Measurements from ENCODE around the gene PRKAR2B. TPM values are rescaled to one million over a fixed set of nuclear protein-coding genes. Genes with fewer than 3 reads are reported as not detected.

Gene PRKAR2B
- polyA plus RNA-seq, 1 donor from 2014 or later, result 297 TPM

DNA sequence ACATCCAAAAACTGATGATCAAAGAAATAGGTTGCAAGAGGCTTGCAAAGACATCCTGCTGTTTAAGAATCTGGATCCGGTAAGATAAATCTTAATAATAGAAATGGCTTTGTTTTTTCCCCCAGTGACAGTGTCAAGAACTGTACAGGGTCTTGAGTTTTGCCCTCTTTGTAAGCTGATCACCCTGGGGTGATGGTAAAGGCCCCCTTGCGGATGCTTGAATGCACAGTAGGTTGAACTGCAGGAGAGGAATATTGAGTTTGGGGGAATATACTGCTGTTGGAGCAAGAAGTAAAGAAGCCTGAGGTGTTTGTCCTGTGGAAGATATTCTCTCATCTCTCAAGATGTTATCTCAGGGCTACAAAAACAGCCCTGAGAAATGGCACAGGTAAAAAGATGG is 83.7 kb downstream of the PRKAR2B start:
- Histone ChIP-seq H3K9ac (ENCODE audit: low read length) (no peak overlapping the region), H3K27ac (ENCODE audit: low read length) (no peak overlapping the region), H3K27me3 (ENCODE audit: insufficient read depth, low read depth, low read length) (no peaks in the 10 kb centered on the region), H3F3A (ENCODE audit: insufficient read depth, low read length, poor library complexity, severe bottlenecking) (no peaks in the 10 kb centered on the region), H3K4me3 (ENCODE audit: low read length) (no peak overlapping the region), H3K79me2 (replicated peaks; ENCODE audit: insufficient read depth, low read length) (no peaks in the 10 kb centered on the region), H3K9me3 (ENCODE audit: low read length) (no peaks in the 10 kb centered on the region), H3K9me2 (ENCODE audit: insufficient read depth, low read length) (no peaks in the 10 kb centered on the region), H2AFZ (ENCODE audit: low read depth, low read length) (no peak overlapping the region), H4K20me1 (ENCODE audit: insufficient read depth) (no peaks in the 10 kb centered on the region), H3K36me3 (ENCODE audit: insufficient read depth, low read length) (no peaks in the 10 kb centered on the region), H3K4me2 (ENCODE audit: low read length) (no peak overlapping the region)
- TF ChIP-seq MXI1 (conservative IDR thresholded peaks at IDR 0.05; ENCODE audit: poor library complexity, severe bottlenecking) (no peak), RAD21 (conservative IDR thresholded peaks at IDR 0.05) (no peak), EP300 (conservative IDR thresholded peaks at IDR 0.05; ENCODE audit: poor library complexity, severe bottlenecking) (no peak), POLR2AphosphoS5 (IDR thresholded peaks at IDR 0.05) (no peak), EZH2 (IDR thresholded peaks at IDR 0.05; ENCODE audit: borderline replicate concordance, insufficient read depth, low read length, poor library complexity, severe bottlenecking) (no peak)
- TF ChIP-seq, protein P1, sequence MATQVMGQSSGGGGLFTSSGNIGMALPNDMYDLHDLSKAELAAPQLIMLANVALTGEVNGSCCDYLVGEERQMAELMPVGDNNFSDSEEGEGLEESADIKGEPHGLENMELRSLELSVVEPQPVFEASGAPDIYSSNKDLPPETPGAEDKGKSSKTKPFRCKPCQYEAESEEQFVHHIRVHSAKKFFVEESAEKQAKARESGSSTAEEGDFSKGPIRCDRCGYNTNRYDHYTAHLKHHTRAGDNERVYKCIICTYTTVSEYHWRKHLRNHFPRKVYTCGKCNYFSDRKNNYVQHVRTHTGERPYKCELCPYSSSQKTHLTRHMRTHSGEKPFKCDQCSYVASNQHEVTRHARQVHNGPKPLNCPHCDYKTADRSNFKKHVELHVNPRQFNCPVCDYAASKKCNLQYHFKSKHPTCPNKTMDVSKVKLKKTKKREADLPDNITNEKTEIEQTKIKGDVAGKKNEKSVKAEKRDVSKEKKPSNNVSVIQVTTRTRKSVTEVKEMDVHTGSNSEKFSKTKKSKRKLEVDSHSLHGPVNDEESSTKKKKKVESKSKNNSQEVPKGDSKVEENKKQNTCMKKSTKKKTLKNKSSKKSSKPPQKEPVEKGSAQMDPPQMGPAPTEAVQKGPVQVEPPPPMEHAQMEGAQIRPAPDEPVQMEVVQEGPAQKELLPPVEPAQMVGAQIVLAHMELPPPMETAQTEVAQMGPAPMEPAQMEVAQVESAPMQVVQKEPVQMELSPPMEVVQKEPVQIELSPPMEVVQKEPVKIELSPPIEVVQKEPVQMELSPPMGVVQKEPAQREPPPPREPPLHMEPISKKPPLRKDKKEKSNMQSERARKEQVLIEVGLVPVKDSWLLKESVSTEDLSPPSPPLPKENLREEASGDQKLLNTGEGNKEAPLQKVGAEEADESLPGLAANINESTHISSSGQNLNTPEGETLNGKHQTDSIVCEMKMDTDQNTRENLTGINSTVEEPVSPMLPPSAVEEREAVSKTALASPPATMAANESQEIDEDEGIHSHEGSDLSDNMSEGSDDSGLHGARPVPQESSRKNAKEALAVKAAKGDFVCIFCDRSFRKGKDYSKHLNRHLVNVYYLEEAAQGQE (IDR thresholded peaks at IDR 0.05; ENCODE audit: borderline replicate concordance), result no peak

DNA sequence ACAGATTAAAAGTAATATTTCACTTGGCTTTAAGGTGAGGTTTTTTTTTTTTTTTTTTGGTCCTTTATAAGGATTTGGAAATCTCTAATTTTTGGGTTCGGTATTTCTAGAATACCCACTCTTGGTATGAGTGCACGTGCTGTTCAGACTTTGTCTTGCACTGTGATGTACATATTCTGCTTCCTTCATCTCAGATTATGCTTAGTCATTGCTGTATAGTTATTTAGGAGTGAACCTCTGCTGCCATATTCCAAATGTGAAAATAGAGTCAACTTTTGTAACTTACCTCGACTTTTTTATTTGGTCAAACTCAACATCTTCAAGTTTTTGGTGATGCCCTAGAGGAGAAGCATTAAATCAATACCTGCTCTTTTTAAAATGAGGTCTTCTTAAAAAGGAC is 84.2 kb downstream of the PRKAR2B start:
- H2AFZ ChIP-seq (ENCODE audit: low read depth, low read length), result no peak overlapping the region
- H3K4me2 ChIP-seq (ENCODE audit: low read length), result no peak overlapping the region
- no peaks in the 10 kb centered on the region for H3K9me3 ChIP-seq (ENCODE audit: low read length)
- no peaks in the 10 kb centered on the region for H4K20me1 ChIP-seq (ENCODE audit: insufficient read depth)
- H3F3A ChIP-seq (ENCODE audit: insufficient read depth, low read length, poor library complexity, severe bottlenecking), result no peaks in the 10 kb centered on the region
- no peaks in the 10 kb centered on the region for H3K9me2 ChIP-seq (ENCODE audit: insufficient read depth, low read length)
- H3K9ac ChIP-seq (ENCODE audit: low read length), result no peak overlapping the region
- no peaks in the 10 kb centered on the region for H3K79me2 ChIP-seq (replicated peaks; ENCODE audit: insufficient read depth, low read length)
- H3K4me3 ChIP-seq (ENCODE audit: low read length), result no peak overlapping the region
- H3K27me3 ChIP-seq (ENCODE audit: insufficient read depth, low read depth, low read length), result no peaks in the 10 kb centered on the region
- H3K36me3 ChIP-seq (ENCODE audit: insufficient read depth, low read length), result no peaks in the 10 kb centered on the region
- no peak overlapping the region for H3K27ac ChIP-seq (ENCODE audit: low read length)
- no peak for TF ChIP-seq RAD21 (conservative IDR thresholded peaks at IDR 0.05)
- TF ChIP-seq, protein P2, sequence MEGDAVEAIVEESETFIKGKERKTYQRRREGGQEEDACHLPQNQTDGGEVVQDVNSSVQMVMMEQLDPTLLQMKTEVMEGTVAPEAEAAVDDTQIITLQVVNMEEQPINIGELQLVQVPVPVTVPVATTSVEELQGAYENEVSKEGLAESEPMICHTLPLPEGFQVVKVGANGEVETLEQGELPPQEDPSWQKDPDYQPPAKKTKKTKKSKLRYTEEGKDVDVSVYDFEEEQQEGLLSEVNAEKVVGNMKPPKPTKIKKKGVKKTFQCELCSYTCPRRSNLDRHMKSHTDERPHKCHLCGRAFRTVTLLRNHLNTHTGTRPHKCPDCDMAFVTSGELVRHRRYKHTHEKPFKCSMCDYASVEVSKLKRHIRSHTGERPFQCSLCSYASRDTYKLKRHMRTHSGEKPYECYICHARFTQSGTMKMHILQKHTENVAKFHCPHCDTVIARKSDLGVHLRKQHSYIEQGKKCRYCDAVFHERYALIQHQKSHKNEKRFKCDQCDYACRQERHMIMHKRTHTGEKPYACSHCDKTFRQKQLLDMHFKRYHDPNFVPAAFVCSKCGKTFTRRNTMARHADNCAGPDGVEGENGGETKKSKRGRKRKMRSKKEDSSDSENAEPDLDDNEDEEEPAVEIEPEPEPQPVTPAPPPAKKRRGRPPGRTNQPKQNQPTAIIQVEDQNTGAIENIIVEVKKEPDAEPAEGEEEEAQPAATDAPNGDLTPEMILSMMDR (IDR thresholded peaks at IDR 0.05; ENCODE audit: poor library complexity, severe bottlenecking), result no peak

DNA sequence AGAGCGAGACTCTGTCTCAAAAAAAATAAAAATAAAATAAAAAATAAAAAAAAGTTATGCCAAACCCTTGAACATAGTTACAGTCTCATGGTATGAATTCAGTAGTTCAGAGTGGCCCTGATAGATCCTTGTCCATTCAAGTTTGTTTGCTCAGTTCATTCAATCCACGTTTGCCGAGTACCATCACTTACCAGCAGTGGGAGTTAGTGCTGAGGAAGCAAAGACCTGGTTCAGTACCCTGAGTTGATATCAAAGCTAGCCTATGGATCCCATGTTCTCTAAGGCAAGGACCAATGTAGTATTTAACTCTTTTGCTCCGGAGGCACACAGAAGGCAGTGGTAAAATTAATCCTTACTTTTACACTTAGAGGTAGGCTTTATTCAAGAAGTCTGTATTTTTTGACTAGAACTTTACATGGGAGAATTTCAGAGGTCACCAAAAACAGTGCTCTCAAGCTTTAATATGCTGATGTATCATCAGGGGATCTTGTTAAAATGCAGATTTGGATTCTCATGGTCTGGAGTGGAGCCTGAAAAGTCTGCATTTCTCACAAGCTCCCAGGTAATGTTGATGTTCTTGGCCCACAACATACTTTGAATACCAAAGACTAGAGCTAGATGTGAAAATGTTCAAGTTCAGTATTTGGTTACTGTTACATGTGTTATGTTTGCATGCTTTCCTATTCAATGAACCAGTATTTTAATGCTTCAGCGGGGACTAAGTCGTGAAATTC is 86.1 kb downstream of the PRKAR2B start:
- Histone ChIP-seq H3K4me3 (ENCODE audit: low read length) (no peak overlapping the region), H4K20me1 (ENCODE audit: insufficient read depth) (no peaks in the 10 kb centered on the region), H3K79me2 (replicated peaks; ENCODE audit: insufficient read depth, low read length) (no peaks in the 10 kb centered on the region), H3F3A (ENCODE audit: insufficient read depth, low read length, poor library complexity, severe bottlenecking) (no peaks in the 10 kb centered on the region), H3K27me3 (ENCODE audit: insufficient read depth, low read depth, low read length) (no peaks in the 10 kb centered on the region), H2AFZ (ENCODE audit: low read depth, low read length) (no peak overlapping the region), H3K27ac (ENCODE audit: low read length) (no peak overlapping the region), H3K9me3 (ENCODE audit: low read length) (no peaks in the 10 kb centered on the region), H3K9me2 (ENCODE audit: insufficient read depth, low read length) (no peaks in the 10 kb centered on the region), H3K36me3 (ENCODE audit: insufficient read depth, low read length) (no peaks in the 10 kb centered on the region), H3K9ac (ENCODE audit: low read length) (no peak overlapping the region), H3K4me2 (ENCODE audit: low read length) (no peak overlapping the region)
- TF ChIP-seq SMC3 (conservative IDR thresholded peaks at IDR 0.05; ENCODE audit: poor library complexity), result no peak
- no peak for TF ChIP-seq MXI1 (conservative IDR thresholded peaks at IDR 0.05; ENCODE audit: poor library complexity, severe bottlenecking)
- no peak for TF ChIP-seq RAD21 (conservative IDR thresholded peaks at IDR 0.05)
- TF ChIP-seq POLR2AphosphoS5 (IDR thresholded peaks at IDR 0.05), result no peak
- TF ChIP-seq, protein P2 (IDR thresholded peaks at IDR 0.05; ENCODE audit: poor library complexity, severe bottlenecking), result no peak
- no peak for TF ChIP-seq TAF1 (IDR thresholded peaks at IDR 0.05; ENCODE audit: low read depth)
- TF ChIP-seq EP300 (conservative IDR thresholded peaks at IDR 0.05; ENCODE audit: poor library complexity, severe bottlenecking), result no peak
- TF ChIP-seq, protein P1 (IDR thresholded peaks at IDR 0.05; ENCODE audit: borderline replicate concordance), result no peak
- TF ChIP-seq EZH2 (IDR thresholded peaks at IDR 0.05; ENCODE audit: borderline replicate concordance, insufficient read depth, low read length, poor library complexity, severe bottlenecking), result no peak
